Mesangial cell (primary cell): ENCODE results near the gene FAM114A2. TPM values are rescaled to one million over a fixed set of nuclear protein-coding genes. Genes with fewer than 3 reads are reported as not detected.

ENCODE experiments used
- total RNA-seq: library from RNA; depleted of rRNA; stranded (reverse); fragments of >200 nt; gene quantifications from 2 replicates; pipeline ENCODE4 v1.2.3, GENCODE V29; 2015

FAM114A2 gene
- 10.4 and 15.6 TPM in 2 replicates for total RNA-seq

DNA sequence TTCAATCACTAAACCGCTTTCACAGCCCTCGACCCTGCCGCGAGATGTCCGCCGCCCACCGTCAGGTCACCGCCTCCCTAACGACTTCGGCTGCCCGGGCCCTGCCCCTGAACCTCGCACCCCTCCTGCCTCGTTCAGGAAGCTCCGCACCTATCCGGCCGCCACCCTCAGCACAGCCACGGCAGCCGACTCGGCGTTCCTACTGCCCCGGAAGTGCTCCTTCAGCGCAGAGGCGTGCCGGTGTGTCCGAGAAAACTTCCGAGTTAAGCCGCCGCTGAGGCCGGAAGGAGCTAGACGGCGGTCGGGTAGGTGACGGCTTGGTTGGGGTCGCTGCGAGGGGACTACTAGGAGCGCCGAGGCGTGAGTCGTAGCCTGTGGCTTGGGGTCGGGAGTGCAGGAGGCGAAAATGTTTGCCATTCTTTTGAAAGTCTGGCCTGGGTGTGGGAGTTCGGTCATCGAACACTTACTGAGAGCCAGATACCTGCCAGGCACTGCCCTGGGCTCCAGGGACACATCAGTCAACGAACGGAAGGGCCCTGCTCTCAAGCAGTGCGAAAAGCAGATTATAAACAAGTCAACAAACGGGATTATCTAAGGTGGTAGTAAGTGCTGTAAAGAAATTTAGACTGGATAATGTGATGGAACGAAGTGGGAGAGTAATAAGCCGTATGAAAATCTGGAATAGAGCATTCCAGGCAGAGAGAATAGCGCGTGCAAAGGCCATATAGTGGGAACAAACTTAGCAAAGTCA, at the start of gene FAM114A2, which contains the start of gene MFAP3:
FAM114A2 (minus strand) TSS at position 204 of the 751 bp plus-strand sequence. CDS start 3,957 bp downstream, outside the sequence.
MFAP3 (plus strand) TSS at position 261 of the 751 bp plus-strand sequence. CDS start 10,756 bp downstream, outside the sequence.

Other genes starting within 250 kb of the FAM114A2 start
- gene MFAP3, start 57 bp upstream of the FAM114A2 start, total RNA-seq, result 32.4 and 44.9 TPM in 2 replicates
- gene GALNT10, start 151.8 kb upstream of the FAM114A2 start, total RNA-seq, result 47.7 and 57.9 TPM in 2 replicates